ENCODE data around the gene TIMD4.

GRCh38 chr5:156892864-156893263 is 70.2 kb downstream of the TIMD4 start:
- TF ChIP-seq POLR2A (conservative IDR thresholded peaks at IDR 0.05): no peak
- TF ChIP-seq CTCF (IDR thresholded peaks at IDR 0.05 in 2 of 3, conservative IDR thresholded peaks at IDR 0.05 in 1 of 3; ENCODE audit: insufficient read depth in 2 of 3, low read depth in 1 of 3, low read length in 3 of 3): no peak
- no peak for TF ChIP-seq MYBL2 (IDR thresholded peaks at IDR 0.05; ENCODE audit: low read depth)
- no peak for TF ChIP-seq MYBL2 (CRISPR knock-in tag; IDR thresholded peaks at IDR 0.05; ENCODE audit: borderline replicate concordance)
- TF ChIP-seq RAD51 (IDR thresholded peaks at IDR 0.05; ENCODE audit: borderline replicate concordance, low read depth): no peak
- TF ChIP-seq LEF1 (IDR thresholded peaks at IDR 0.05): no peak
- TF ChIP-seq ZFP30 (CRISPR knock-in tag; IDR thresholded peaks at IDR 0.05; ENCODE audit: borderline replicate concordance): no peak
- TF ChIP-seq ATF2 (CRISPR knock-in tag; IDR thresholded peaks at IDR 0.05): no peak
- no peak for TF ChIP-seq ZNF431 (CRISPR knock-in tag; IDR thresholded peaks at IDR 0.05)
- no peak for TF ChIP-seq SMARCA4 (IDR thresholded peaks at IDR 0.05)
- TF ChIP-seq SMC3 (conservative IDR thresholded peaks at IDR 0.05; ENCODE audit: insufficient read depth, low read depth, low read length): no peak
- no peak for TF ChIP-seq MAFG (tag; conservative IDR thresholded peaks at IDR 0.05)
- no peak for TF ChIP-seq HDAC8 (tag; IDR thresholded peaks at IDR 0.05)
- TF ChIP-seq POLR2AphosphoS5 (IDR thresholded peaks at IDR 0.05; ENCODE audit: control insufficient read depth, insufficient read depth, low read depth, low read length): no peak
